ENCODE data around the gene HTRA3. TPM values are rescaled to one million over a fixed set of nuclear protein-coding genes. Genes with fewer than 3 reads are reported as not detected.

HTRA3 gene
- total RNA-seq, 1 experiment from 2014 or later = 2.3 TPM

DNA sequence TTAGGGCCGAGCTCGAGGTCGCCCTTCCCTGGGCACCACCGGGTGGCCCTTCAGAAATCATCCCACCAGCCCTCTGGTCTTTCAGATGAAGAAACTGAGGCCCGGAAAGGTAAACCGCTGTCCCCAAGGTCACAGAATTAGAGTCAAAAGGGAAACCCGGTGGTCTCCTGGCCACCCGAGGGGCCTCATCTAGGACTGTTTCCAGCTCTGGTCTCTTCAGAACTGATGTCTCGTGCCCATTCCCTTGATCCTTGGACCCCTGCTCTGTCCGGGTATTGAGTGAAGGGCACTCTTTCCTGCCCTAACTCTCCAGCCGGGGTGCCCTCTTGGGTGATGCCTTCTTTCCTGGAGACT, 841 bp downstream of the HTRA3 start:
- no peak for DNase-seq (ENCODE audit: low spot score)
- ChIA-PET POLR2A (no interaction called here), CTCF (interaction anchor here (1.2 to 2.8 kb wide), 5 partner anchors 28 to 337 kb away, joined by 5 to 16 read pairs (median 6); no protein-coding TSS in a partner anchor)
- no peaks in the 10 kb centered on the region for H3K9me3 Mint-ChIP-seq
- no peak for TF ChIP-seq NR1H2 (CRISPR knock-in tag; IDR thresholded peaks at IDR 0.05)
- TF ChIP-seq, protein P1, sequence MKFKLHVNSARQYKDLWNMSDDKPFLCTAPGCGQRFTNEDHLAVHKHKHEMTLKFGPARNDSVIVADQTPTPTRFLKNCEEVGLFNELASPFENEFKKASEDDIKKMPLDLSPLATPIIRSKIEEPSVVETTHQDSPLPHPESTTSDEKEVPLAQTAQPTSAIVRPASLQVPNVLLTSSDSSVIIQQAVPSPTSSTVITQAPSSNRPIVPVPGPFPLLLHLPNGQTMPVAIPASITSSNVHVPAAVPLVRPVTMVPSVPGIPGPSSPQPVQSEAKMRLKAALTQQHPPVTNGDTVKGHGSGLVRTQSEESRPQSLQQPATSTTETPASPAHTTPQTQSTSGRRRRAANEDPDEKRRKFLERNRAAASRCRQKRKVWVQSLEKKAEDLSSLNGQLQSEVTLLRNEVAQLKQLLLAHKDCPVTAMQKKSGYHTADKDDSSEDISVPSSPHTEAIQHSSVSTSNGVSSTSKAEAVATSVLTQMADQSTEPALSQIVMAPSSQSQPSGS (CRISPR knock-in tag; IDR thresholded peaks at IDR 0.05; ENCODE audit: borderline replicate concordance, low read depth) = no peak
- no peak for TF ChIP-seq SMAD3 (CRISPR knock-in tag; IDR thresholded peaks at IDR 0.05; ENCODE audit: borderline replicate concordance)
- TF ChIP-seq ZMAT4 (CRISPR knock-in tag; IDR thresholded peaks at IDR 0.05) = no peak
- no peak for TF ChIP-seq ZSCAN18 (CRISPR knock-in tag; IDR thresholded peaks at IDR 0.05)
- TF ChIP-seq ZNF416 (CRISPR knock-in tag; IDR thresholded peaks at IDR 0.05) = no peak
- TF ChIP-seq MLX (CRISPR knock-in tag; IDR thresholded peaks at IDR 0.05) = no peak
- no peak for TF ChIP-seq ZBTB21 (CRISPR knock-in tag; IDR thresholded peaks at IDR 0.05; ENCODE audit: borderline replicate concordance)
- no peak for TF ChIP-seq PRRX2 (CRISPR knock-in tag; IDR thresholded peaks at IDR 0.05)
- H3K4me3 Mint-ChIP-seq = peak overlapping the region; percentile 40
- no peaks in the 10 kb centered on the region for H3K36me3 Mint-ChIP-seq
- peaks cover 7% of the 10 kb centered on the region; the same call in 1 of the 2 replicates for H3K4me1 Mint-ChIP-seq
- ATAC-seq = no peak
- H3K27ac Mint-ChIP-seq = no peak overlapping the region
- H3K27me3 Mint-ChIP-seq (ENCODE audit: low read depth) = peaks cover 31% of the 10 kb centered on the region

GRCh38 chr4:8270912-8271815, 1.6 kb downstream of the HTRA3 start:
- TF ChIP-seq SMAD3 (CRISPR knock-in tag; IDR thresholded peaks at IDR 0.05; ENCODE audit: borderline replicate concordance) (no peak), OVOL2 (CRISPR knock-in tag; IDR thresholded peaks at IDR 0.05; ENCODE audit: borderline replicate concordance) (no peak), ESRRA (CRISPR knock-in tag; IDR thresholded peaks at IDR 0.05; ENCODE audit: borderline replicate concordance) (no peak), ZNF425 (CRISPR knock-in tag; conservative IDR thresholded peaks at IDR 0.05) (no peak), ZNF317 (CRISPR knock-in tag; IDR thresholded peaks at IDR 0.05; ENCODE audit: borderline replicate concordance, low read depth) (no peak)
- TF ChIP-seq, protein P2, sequence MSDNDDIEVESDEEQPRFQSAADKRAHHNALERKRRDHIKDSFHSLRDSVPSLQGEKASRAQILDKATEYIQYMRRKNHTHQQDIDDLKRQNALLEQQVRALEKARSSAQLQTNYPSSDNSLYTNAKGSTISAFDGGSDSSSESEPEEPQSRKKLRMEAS (CRISPR knock-in tag; IDR thresholded peaks at IDR 0.05) = no peak
- ChIA-PET CTCF (interaction anchor here (0.9 to 1.6 kb wide), 5 partner anchors 29 to 140 kb away, joined by 3 to 5 read pairs (median 4); no protein-coding TSS in a partner anchor), POLR2A (no interaction called here)
- DNase-seq (ENCODE audit: low spot score) = no peak
- Mint-ChIP-seq H3K4me1 (peaks cover 7% of the 10 kb centered on the region; the same call in 1 of the 2 replicates), H3K27ac (no peak overlapping the region), H3K9me3 (no peaks in the 10 kb centered on the region), H3K36me3 (no peaks in the 10 kb centered on the region), H3K4me3 (peak overlapping the region; percentile 40), H3K27me3 (ENCODE audit: low read depth) (peaks cover 31% of the 10 kb centered on the region)
- ATAC-seq = no peak
